ENCODE measurements around the gene INSYN1. TPM values are rescaled to one million over a fixed set of nuclear protein-coding genes. Genes with fewer than 3 reads are reported as not detected.

INSYN1 gene
- total and polyA plus RNA-seq, 2 donors (not counting 3 experiments of a cell fraction or from before 2014, with no cell fraction given), result 0.18 to 0.58 TPM

- H3K27ac ChIP-seq (ENCODE audit: insufficient read depth, low read depth, low read length), result peak overlapping the region; percentile 55
- no peaks in the 10 kb centered on the region for H3K9me1 ChIP-seq (replicated peaks; ENCODE audit: control insufficient read depth, extremely low read depth, insufficient read depth, low read length)
- H3K9ac ChIP-seq (replicated peaks; ENCODE audit: extremely low read depth, insufficient read depth, low read length), result no peak overlapping the region
- H3K27me3 ChIP-seq (ENCODE audit: control insufficient read depth in 2 of 2, insufficient read depth in 2 of 2, low read length in 2 of 2), result no peaks in the 10 kb centered on the region
- H3K4me3 ChIP-seq (replicated peaks in 1 of 3; ENCODE audit: insufficient read depth in 1 of 3, low read depth in 1 of 3, low read length in 3 of 3), result no peak overlapping the region
- H4K20me1 ChIP-seq (replicated peaks; ENCODE audit: control insufficient read depth, extremely low read depth, insufficient read depth, low read length), result no peaks in the 10 kb centered on the region
- H3K79me2 ChIP-seq (ENCODE audit: control insufficient read depth, insufficient read depth, low read length), result peaks cover 11% of the 10 kb centered on the region
- DNase-seq (ENCODE audit: low read depth, low spot score) (no peak), FAIRE-seq (no peak)
- no peak overlapping the region for H2AFZ ChIP-seq (ENCODE audit: low read depth, low read length)
- H3K4me1 ChIP-seq (ENCODE audit: control insufficient read depth, extremely low read depth, insufficient read depth, low read length), result peaks cover 21% of the 10 kb centered on the region
- H3K9me3 ChIP-seq (replicated peaks; ENCODE audit: control insufficient read depth, insufficient read depth, low read length), result no peaks in the 10 kb centered on the region
- H3K4me2 ChIP-seq (ENCODE audit: insufficient read depth, low read length), result peak overlapping the region; percentile 31
- intact Hi-C loops (cut with micrococcal nuclease), result loop anchor here (1.0 kb wide), 1 partner anchor 10 kb away; no protein-coding TSS in a partner anchor
- TF ChIP-seq EZH2 (IDR thresholded peaks at IDR 0.05; ENCODE audit: borderline replicate concordance, low read depth, low read length, severe bottlenecking), result no peak
- TF ChIP-seq POLR2A (IDR thresholded peaks at IDR 0.05; ENCODE audit: low read depth, low read length), result no peak
- no peak for TF ChIP-seq MAX (IDR thresholded peaks at IDR 0.05; ENCODE audit: insufficient read depth, insufficient read length)
- no peak for TF ChIP-seq FOS (IDR thresholded peaks at IDR 0.05; ENCODE audit: borderline replicate concordance, insufficient read depth, low read length)
- TF ChIP-seq POLR2AphosphoS5 (IDR thresholded peaks at IDR 0.05; ENCODE audit: insufficient read depth, low read depth, low read length), result no peak
- TF ChIP-seq CTCF (IDR thresholded peaks at IDR 0.05; ENCODE audit: extremely low read depth in 1 of 2, insufficient read depth in 1 of 2, low read depth in 1 of 2, low read length in 2 of 2), result no peak
- no peak for TF ChIP-seq MYC (IDR thresholded peaks at IDR 0.05; ENCODE audit: low read depth, low read length)
- TF ChIP-seq GATA2 (IDR thresholded peaks at IDR 0.05; ENCODE audit: insufficient read depth, insufficient read length, low read depth, low read length), result no peak
- TF ChIP-seq JUN (IDR thresholded peaks at IDR 0.05; ENCODE audit: borderline replicate concordance, insufficient read depth, insufficient read length, low read depth), result no peak
- POLR2A ChIA-PET, result interaction anchor here (0.7 to 1.1 kb wide), 2 partner anchors 12 to 13 kb away, joined by 3 to 9 read pairs; no protein-coding TSS in a partner anchor
- peaks cover 0 to 2% of the 10 kb centered on the region in 2 experiments for H3K36me3 ChIP-seq (ENCODE audit: control insufficient read depth in 2 of 2, extremely low read depth in 1 of 2, insufficient read depth in 2 of 2, low read length in 2 of 2)
- CTCF ChIA-PET, result interaction anchor here (0.8 to 9.0 kb wide), 5 partner anchors 8 to 136 kb away, joined by 3 to 368 read pairs (median 81); partner anchors contain the start of genes CD276 and NPTN
- dilution Hi-C loops (cut with MboI; ENCODE audit: extremely low pct_ligation_motif_present, low sequenced_read_pairs), result no loop called here
- BruUV-seq (replicated peaks), result no TSS peak
These were observed 56.5 kb downstream of the INSYN1 start for GRCh38 chr15:73696641-73697001.

Measured in endothelial cell of umbilical vein (primary cell).